Fibroblast of the conjunctiva (primary cell): Measurements from ENCODE around the gene GGCX.
"Not testable (repeated sequence)": the region's sequence is repeated elsewhere in the genome, so short reads cannot be mapped to it uniquely, and the experiment has no call there.

Source experiments
- DNase-seq: peaks from one replicate; pipeline ENCODE4 v3.0.0-alpha.2; 2010; ENCODE audit warnings: low read depth

The GGCX gene

GRCh38 chr2:85594715-85595300, 33.5 kb upstream of the GGCX start:
- DNase-seq = no peak

DNA sequence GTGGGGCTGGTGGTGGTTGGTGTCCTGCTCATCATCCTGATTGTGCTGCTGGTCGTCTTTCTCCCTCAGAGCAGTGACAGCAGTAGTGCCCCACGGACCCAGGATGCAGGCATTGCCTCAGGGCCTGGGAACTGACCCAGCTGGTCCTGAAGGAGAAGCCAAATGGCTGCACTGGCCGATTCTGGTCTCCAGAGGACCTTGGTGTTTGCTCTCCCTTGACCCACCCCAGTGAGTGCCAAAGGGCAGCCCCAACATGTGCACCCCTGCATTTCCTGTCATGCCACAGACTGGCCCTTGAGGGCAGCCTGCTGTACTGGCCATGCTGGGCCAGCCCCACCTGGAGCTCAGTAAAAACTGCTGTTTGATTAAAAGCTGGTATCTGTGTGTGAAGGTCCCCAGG, 31.7 kb upstream of the GGCX start:
- no peak for DNase-seq

DNA sequence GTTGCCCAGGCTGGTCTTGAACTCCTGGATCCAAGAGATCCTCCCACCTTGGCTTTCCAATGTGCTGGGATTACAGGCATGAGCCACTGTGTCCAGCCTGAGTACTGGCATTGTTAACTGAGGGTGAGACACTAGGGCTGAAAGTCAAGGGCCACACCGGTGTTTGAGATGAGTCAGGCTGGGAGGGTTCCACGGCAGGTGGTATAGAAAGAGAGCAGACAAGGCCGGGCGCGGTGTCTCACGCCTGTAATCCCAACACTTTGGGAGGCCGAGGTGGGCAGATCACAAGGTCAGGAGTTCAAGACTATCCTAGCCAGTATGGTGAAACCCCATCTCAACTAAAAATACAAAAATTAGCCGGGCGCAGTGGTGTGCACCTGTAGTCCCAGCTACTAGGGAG, 31.0 kb upstream of the GGCX start:
- DNase-seq = not testable (repeated sequence)

- DNase-seq = no peak
Observed at GRCh38 chr2:85591563-85591962, 30.3 kb upstream of the GGCX start.

DNA sequence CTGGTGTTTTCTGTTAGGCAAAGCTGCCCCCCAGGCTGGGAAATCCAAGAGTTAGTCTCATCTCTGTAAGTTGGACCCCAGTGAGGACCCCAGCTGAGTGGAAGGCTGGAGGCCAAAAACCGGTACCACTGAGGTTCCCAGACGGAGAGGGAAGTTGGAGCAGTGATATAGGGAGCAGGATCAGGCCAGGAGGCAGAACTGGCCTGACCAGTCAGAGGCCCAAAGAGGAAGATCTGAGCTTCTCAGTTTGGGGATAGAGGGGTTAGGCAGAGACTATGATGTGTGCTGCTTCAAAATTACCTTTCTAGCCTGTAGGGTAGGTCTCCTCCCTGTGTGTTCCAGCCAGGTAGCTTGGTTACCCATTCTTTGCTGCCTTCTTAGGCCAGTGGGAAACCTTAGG, 29.7 kb upstream of the GGCX start:
- DNase-seq = no peak

DNA sequence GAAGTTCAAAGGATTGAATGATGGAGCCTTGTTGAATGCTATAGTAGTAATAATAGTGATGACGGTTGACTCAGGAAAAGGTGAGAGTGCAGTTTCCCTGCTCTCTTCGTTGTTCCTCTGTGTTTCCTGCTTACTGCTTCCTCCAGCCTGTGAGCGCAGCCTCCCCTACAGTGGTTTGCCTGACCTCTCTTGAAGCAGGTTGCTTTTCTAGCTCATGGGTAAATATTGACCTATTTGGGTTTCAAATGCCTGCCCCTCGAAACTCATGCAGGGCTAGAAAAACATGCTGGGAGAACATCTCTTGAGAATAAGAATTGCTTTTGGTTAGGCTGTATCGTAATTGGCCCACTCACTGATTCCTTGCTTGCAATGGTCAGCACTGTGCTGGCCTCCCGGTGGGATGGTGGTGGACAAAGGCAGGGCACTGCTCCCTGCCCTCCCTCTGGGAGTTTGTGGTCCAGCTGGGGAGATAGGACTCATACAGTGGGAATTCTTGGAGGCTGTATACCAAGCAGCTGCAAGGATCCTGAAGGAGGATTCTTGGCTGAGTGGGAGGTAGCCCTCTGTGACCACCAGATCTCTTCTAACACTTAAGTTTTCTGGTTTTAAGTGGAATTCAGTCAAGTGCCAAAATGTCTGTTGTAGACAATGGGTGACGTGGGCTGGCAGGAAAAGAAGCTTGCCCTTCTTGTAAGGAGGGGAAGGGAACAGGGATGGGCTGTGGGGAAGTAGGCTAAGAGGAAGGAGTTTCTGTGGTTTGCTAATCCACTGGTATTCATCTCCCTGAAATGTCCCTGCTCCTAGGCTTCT, 28.9 kb upstream of the GGCX start:
- no peak for DNase-seq

GRCh38 chr2:85589181-85589580, 27.9 kb upstream of the GGCX start:
- DNase-seq = no peak

DNA sequence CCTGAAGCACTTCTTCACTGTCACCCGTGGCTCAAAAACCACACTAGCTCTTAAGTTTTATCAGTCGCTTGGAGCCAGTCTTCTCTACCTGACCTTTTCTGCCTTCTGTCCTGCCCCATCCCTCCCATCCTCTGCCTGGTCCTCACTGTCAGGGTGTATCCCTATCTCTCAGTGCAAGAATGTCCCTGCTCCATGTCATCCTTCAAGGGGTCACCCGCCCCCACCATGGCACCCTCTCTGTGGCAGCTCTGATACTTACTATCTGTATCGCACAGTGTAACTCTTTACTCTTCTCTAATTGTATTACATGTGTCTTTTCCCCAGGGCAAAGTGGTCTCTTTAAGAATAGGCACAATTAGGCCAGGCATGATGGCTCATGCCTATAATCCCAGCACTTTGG, 27.4 kb upstream of the GGCX start:
- no peak for DNase-seq

DNA sequence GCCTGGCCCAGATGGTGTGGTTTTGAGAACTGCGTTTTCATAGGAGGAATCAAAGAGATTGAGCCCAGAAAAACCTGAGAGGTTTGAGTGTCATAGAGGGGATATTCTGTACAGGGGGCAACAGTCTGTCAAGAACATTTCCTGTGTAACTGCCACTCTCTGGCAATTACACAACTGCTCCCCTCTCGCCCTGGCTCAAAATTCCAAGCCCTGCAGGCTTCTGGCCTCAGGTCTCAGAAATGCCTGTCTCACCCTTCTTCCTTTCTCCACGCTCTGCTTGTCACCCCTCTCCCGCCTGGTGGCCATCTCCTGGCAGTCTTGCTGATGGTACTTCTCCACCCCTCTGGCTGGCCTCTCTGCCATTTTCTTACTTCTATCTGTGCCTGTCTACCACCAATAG, 26.9 kb upstream of the GGCX start:
- no peak for DNase-seq

- no peak for DNase-seq
Observed at GRCh38 chr2:85585781-85586105, 24.4 kb upstream of the GGCX start.

- no peak for DNase-seq
Observed at GRCh38 chr2:85584857-85585780, 23.8 kb upstream of the GGCX start.

GRCh38 chr2:85584354-85584856, 23.1 kb upstream of the GGCX start, which contains the start of gene VAMP5:
TSS of gene VAMP5 (plus strand) at chr2:85584431. CDS start at chr2:85584491, 60 bp downstream.
- no peak for DNase-seq

DNA sequence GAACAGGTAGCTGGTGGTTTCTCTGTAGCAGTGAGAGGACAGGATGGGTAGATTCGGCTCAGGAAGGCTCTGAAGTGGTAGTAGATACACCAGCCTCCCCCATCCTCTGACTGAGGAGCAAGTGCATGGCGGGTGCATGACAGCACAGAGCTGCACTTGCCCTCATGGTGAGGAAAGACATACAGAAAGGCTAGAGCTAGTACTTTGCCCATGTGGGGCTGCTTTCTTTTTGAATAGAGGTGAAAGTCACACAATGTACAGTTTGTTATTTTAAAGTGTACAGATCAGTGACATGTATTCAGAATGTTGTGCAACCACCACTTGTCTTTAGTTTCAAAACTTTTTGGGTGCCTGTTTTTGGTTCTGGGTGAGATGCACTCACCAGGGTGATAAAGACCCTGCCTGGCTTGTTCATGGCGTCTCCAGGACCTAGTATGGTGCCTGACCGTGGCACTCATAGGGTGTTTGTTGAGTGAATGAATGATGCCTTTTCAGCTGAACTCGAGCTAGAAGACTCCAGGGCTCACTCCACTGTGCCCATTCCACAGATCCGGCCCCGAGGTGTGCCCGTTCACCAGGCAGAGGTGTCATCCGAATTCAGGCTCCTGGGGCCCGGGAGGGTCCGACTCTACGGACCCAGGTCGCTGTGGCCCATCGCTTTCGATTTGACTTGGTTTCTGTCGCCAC, 22.5 kb upstream of the GGCX start:
- DNase-seq = no peak

DNA sequence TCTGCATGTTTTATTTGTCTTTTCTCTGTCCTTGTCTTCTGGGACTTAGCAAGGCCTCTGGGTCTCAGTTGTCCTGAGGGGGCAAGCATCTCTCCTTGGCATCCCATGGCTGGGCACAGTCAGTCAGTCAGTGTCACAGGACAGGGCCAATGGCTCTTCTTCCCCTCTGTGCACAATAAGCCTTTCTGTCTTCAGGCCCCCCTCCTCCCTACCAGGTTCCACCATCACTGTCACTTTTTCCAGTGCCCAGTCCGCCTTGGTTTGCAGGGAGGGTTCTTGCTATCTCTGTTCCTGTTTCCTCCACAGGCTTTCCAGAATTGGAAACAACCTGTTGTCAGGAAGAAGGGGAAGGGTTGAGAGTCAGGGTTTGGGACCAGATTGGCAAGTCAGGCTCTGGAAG, 21.2 kb upstream of the GGCX start:
- DNase-seq = no peak

DNA sequence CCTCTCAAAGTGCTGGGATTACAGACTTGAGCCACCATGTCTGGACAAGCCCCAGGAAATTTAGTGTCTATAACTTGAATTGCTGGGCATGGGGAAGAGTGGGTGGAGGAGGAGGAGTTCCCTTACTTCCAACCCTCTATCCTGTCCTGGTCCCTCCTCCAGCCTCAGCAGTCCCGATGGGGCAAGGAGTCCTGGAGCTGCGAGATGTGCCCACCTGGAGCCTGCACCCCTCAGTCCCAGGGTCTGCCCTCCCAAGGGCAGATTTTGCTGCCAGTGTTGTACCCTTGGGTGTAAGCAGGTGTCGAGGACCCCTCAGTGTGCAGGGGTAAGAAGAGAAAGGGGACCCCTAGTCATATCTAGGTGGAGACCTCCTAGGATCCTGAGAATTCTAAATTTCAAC, 18.9 kb upstream of the GGCX start:
- DNase-seq = no peak

DNA sequence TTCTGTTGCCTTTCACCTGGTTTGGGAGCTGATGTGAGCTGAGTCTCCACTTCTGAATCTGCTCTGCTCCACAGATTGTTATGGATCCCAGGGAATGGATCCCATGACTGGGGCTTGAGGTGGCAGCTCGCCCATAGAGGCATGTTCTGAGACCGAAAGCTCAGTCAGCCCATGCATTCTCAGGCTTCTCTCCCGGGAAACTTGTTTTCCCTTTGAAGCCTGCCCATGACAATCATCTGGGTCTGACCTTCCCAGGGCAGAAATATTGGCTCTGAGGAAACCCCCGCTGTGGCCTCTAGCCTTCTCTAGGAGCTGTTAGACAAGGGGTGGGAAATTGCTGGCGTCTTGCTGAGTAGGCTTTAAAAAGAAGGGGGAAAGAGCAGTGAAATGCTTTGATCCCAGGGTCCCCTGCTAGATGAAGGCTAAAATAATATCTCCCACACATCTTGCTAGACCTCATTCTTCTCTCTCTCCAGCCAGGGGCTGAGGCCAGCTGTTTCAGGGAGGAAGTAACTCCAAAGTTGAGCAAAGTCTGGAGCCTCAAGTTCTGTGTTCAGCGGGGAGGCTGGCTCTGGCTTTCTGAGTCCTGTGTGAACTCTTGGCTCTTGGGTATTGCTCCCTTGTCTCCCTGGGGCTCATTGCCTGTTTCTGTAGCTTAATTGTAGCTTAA, 18.1 kb upstream of the GGCX start:
- DNase-seq = no peak

DNA sequence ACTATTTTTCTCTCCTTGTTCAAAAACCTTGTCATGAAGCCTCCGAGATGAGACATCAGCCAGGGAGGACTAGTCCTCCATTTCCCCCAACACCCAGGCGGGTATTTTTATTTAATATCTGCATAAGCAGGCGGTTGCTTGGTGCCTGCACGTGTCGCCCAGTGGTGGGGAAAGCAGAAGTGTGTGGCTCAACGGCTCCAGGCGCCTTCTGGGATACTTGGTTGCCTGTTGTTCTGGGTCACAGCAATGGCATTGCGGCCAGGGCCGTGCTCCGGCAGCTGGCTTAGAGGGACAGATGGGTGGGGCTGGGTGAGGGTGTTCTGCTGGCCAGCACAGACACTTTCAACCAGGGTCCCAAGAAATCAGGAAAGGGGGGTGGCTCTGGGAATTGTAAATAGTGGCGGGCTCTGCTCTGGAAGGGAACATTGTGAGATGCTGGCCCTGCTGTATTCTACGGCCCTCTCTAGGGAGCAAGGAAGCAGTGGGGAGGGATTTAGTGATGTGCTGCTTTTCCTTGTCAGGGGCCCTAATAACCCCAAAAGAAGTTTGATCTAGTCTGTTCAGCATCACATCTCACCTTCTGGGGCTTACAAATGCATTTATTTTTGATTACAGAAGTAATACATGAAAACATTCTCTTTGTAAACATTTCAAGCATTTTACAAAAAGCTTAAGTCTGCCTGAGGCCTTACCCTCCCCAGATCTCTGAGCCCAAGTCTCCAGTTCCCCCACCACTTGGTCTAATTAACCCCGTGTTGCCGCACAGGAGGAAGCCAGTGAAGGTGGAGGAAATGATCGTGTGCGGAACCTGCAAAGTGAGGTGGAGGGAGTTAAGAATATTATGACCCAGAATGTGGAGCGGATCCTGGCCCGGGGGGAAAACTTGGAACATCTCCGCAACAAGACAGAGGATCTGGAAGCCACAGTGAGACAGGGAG, 17.2 kb upstream of the GGCX start:
- DNase-seq = no peak

- DNase-seq = no peak
Observed at GRCh38 chr2:85577386-85578242, 16.3 kb upstream of the GGCX start, which contains the start of gene VAMP8. TSS of gene VAMP8 (plus strand) at chr2:85577586. CDS start at chr2:85577647, 61 bp downstream.

DNA sequence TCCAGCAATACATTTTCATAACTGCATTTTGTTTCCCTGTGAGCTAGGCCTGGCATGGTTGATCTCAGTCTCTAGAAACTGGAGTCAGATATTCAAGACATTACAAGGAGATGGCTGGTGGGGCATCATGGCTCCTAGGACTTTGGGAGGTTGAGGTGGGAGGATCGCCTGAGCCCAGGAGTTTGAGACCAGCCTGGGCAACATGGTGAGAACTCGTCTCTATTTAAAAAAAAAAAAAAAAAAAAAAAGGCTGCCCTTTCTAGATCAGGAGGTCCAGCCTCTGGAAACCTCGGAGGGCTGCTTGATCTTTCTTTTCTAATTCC, 15.7 kb upstream of the GGCX start:
- DNase-seq = no peak
